ENCODE measurements around the gene NLRP10.

DNA sequence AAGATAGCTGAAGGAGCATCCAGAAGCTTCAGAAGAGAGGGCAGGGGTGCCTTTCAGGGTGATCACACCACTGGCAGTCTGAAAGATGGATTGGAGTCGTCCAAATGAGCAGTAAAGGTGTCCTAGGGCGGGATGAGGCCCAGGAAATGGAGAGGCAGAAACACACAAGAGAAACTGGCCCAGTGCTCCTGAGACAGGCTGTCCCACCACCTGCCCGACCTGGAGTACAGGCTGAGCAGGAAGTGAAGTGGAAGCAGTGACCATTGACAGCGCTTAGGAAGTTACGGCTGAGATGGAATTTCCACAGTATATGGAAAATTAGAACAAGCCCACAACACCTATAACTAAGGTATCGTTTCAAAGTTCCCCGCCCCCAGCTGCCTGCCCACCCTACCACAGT, 37.9 kb upstream of the NLRP10 start:
- TF ChIP-seq, protein P1, sequence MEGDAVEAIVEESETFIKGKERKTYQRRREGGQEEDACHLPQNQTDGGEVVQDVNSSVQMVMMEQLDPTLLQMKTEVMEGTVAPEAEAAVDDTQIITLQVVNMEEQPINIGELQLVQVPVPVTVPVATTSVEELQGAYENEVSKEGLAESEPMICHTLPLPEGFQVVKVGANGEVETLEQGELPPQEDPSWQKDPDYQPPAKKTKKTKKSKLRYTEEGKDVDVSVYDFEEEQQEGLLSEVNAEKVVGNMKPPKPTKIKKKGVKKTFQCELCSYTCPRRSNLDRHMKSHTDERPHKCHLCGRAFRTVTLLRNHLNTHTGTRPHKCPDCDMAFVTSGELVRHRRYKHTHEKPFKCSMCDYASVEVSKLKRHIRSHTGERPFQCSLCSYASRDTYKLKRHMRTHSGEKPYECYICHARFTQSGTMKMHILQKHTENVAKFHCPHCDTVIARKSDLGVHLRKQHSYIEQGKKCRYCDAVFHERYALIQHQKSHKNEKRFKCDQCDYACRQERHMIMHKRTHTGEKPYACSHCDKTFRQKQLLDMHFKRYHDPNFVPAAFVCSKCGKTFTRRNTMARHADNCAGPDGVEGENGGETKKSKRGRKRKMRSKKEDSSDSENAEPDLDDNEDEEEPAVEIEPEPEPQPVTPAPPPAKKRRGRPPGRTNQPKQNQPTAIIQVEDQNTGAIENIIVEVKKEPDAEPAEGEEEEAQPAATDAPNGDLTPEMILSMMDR (conservative IDR thresholded peaks at IDR 0.05; ENCODE audit: low read length): no peak
- no peak for TF ChIP-seq EZH2phosphoT487 (IDR thresholded peaks at IDR 0.05; ENCODE audit: borderline replicate concordance, low read depth, low read length)
